Activated CD8-positive, alpha-beta memory T cell treated with anti-CD3 and anti-CD28 coated beads, Interleukin-2, amount 50 U/mL, for 1 hour (primary cell): Measurements from ENCODE around the gene FOXR1.
A peak's percentile ranks its signal among the peaks of the same experiment; 100 is the strongest.
"Not testable (repeated sequence)": the region's sequence is repeated elsewhere in the genome, so short reads cannot be mapped to it uniquely, and the experiment has no call there.

ENCODE experiments used
- DNase-seq: peaks from one replicate; pipeline ENCODE4 v3.0.0-alpha.2; 2020; ENCODE audit errors: extremely low read depth

The FOXR1 gene

GRCh38 chr11:118997627-118998387, 26.2 kb downstream of the FOXR1 start, which contains the start of gene CENATAC:
CENATAC (plus strand) TSS chr11:118998138; CDS start chr11:118998198, 60 bp downstream.
- peak; percentile 80 for DNase-seq

GRCh38 chr11:118998388-118998717, 26.8 kb downstream of the FOXR1 start:
- DNase-seq = no peak

GRCh38 chr11:118998822-118999221, 27.3 kb downstream of the FOXR1 start:
- no peak for DNase-seq

- no peak for DNase-seq
These were observed 29.3 kb downstream of the FOXR1 start for GRCh38 chr11:119000906-119001305.

GRCh38 chr11:119006656-119007055, 35.1 kb downstream of the FOXR1 start:
- no peak for DNase-seq

GRCh38 chr11:119011476-119012053, 40.0 kb downstream of the FOXR1 start:
- no peak for DNase-seq

- no peak for DNase-seq
These were observed 41.1 kb downstream of the FOXR1 start for GRCh38 chr11:119012629-119013170.

- no peak for DNase-seq
These were observed 42.8 kb downstream of the FOXR1 start for GRCh38 chr11:119014209-119014924.

GRCh38 chr11:119015054-119015611, 43.6 kb downstream of the FOXR1 start:
- DNase-seq = no peak

- no peak for DNase-seq
These were observed 44.9 kb downstream of the FOXR1 start for GRCh38 chr11:119016216-119017009.

GRCh38 chr11:119017377-119017776, 45.8 kb downstream of the FOXR1 start:
- not testable (repeated sequence) for DNase-seq

- peak; percentile 88 for DNase-seq
These were observed 46.7 kb downstream of the FOXR1 start, which contains the start of the genes RPS25 and TRAPPC4 for GRCh38 chr11:119018074-119018938. RPS25 (minus strand) TSS chr11:119018343; CDS start chr11:119018284, 59 bp downstream. TRAPPC4 (plus strand) TSS chr11:119018766; CDS start chr11:119018796, 30 bp downstream.

GRCh38 chr11:119019996-119020395, 48.4 kb downstream of the FOXR1 start:
- DNase-seq = no peak

GRCh38 chr11:119021631-119022030, 50.1 kb downstream of the FOXR1 start:
- no peak for DNase-seq

GRCh38 chr11:119023741-119024140, 52.2 kb downstream of the FOXR1 start:
- no peak for DNase-seq

- no peak for DNase-seq
These were observed 53.0 kb downstream of the FOXR1 start for GRCh38 chr11:119024430-119025098.

- DNase-seq = no peak
These were observed 53.5 kb downstream of the FOXR1 start for GRCh38 chr11:119025099-119025473.

- no peak for DNase-seq
These were observed 54.0 kb downstream of the FOXR1 start for GRCh38 chr11:119025541-119025940.

- DNase-seq = no peak
These were observed 54.6 kb downstream of the FOXR1 start for GRCh38 chr11:119025978-119026766.
